B cell (primary cell): ENCODE measurements around the gene ZRANB3. TPM values are rescaled to one million over a fixed set of nuclear protein-coding genes. Genes with fewer than 3 reads are reported as not detected.

Experiments used
- ATAC-seq: fragments of 200-7000 bp; cut with Tn5 transposase; one replicate; pipeline ENCODE4 v1.10.0; 2021; ENCODE audit warnings: low read depth, mild to moderate bottlenecking, moderate number of reproducible peaks, moderate library complexity
- CTCF ChIA-PET: fragments of 350-600 bp; sonication (Branson Sonifier 250); formaldehyde crosslinking; loops from one replicate; lab custom pipeline; 2021; ENCODE audit warnings: antibody characterized with exemption, inconsistent platforms; lab: Charles Lee
- POLR2A ChIA-PET: fragments of 350-600 bp; sonication (Branson Sonifier 250); formaldehyde crosslinking; loops from one replicate; lab custom pipeline; 2021; ENCODE audit warnings: antibody characterized with exemption; lab: Charles Lee
- DNase-seq: peaks from one replicate; pipeline ENCODE4 v3.0.0; 2013
- H2AFZ ChIP-seq: 2 replicates; pipeline ENCODE4 v1.6.1; 2012; ENCODE audit warnings: mild to moderate bottlenecking, low read depth, low read length; ENCODE audit not compliant: insufficient read depth, poor library complexity, severe bottlenecking
- H3K27ac ChIP-seq, 2 donors: 1 replicate in 1 of 2; 2 replicates in 1 of 2; pipeline ENCODE4 v1.5.1; 2012 to 2013; ENCODE audit warnings: low read length in 2 of 2, mild to moderate bottlenecking in 2 of 2, moderate library complexity in 1 of 2
- H3K27me3 ChIP-seq, 4 experiments: fragments of 200-600 bp in 1 of 4; sonication (generic) in 1 of 4; replicated peaks in 1 of 4; 1 replicate in 2 of 4; 2 replicates in 2 of 4; pipeline versions ENCODE4 v1.6.1 to v1.7.0; 2013 to 2016; ENCODE audit warnings: low read length in 3 of 4, mild to moderate bottlenecking in 2 of 4, mixed read lengths in 1 of 4, moderate library complexity in 1 of 4; ENCODE audit not compliant: insufficient read depth in 4 of 4, control insufficient read depth in 3 of 4; ENCODE audit errors: control extremely low read depth in 1 of 4
- H3K36me3 ChIP-seq, 2 experiments: replicated peaks in 1 of 2; 1 replicate in 1 of 2; 2 replicates in 1 of 2; pipeline versions ENCODE4 v1.6.1 to v1.7.1; 2013; ENCODE audit warnings: low read length in 1 of 2; ENCODE audit not compliant: insufficient read depth in 2 of 2, control insufficient read depth in 1 of 2; ENCODE audit errors: control extremely low read depth in 1 of 2, extremely low read depth in 1 of 2
- H3K4me1 ChIP-seq, 2 donors: fragments of 200-600 bp in 1 of 2; sonication (generic) in 1 of 2; 1 replicate in 1 of 2; 2 replicates in 1 of 2; pipeline versions ENCODE4 v1.5.1 to v1.6.1; 2013 to 2017; ENCODE audit warnings: low read length in 2 of 2; ENCODE audit not compliant: control insufficient read depth in 2 of 2, insufficient read depth in 2 of 2
- H3K4me2 ChIP-seq: replicated peaks from 2 replicates; pipeline ENCODE3; 2012; ENCODE audit warnings: mild to moderate bottlenecking, low read depth, low read length; ENCODE audit not compliant: poor library complexity, severe bottlenecking
- H3K4me3 ChIP-seq, 5 experiments: fragments of 200-600 bp in 1 of 5; sonication (generic) in 1 of 5; 1 replicate in 3 of 5; 2 replicates in 2 of 5; pipeline versions ENCODE4 v1.5.1 to v1.7.0; 2011 to 2016; ENCODE audit warnings: low read length in 4 of 5, mild to moderate bottlenecking in 4 of 5, low read depth in 2 of 5, control low read depth in 1 of 5, moderate library complexity in 1 of 5; ENCODE audit not compliant: insufficient read depth in 1 of 5; ENCODE audit errors: control extremely low read depth in 1 of 5, extremely low read depth in 1 of 5
- H3K79me2 ChIP-seq: fragments of 200-600 bp; sonication (generic); one replicate; pipeline ENCODE4 v1.6.0; 2016; ENCODE audit warnings: low read length; ENCODE audit not compliant: control insufficient read depth, insufficient read depth
- H3K9ac ChIP-seq: fragments of 200-600 bp; sonication (generic); 2 replicates; pipeline ENCODE4 v1.6.1; 2017; ENCODE audit warnings: mild to moderate bottlenecking, low read length, moderate library complexity
- H3K9me3 ChIP-seq, 3 donors: one replicate each; pipeline versions ENCODE4 v1.6.1 to v1.7.1; 2013; ENCODE audit warnings: low read length in 2 of 3; ENCODE audit not compliant: control insufficient read depth in 2 of 3, insufficient read depth in 1 of 3; ENCODE audit errors: control extremely low read depth in 1 of 3
- H4K20me1 ChIP-seq: 2 replicates; pipeline ENCODE4 v1.6.0; 2012; ENCODE audit warnings: mild to moderate bottlenecking, low read length; ENCODE audit not compliant: insufficient read depth, control insufficient read depth, poor library complexity, severe bottlenecking
- H3K27ac Mint-ChIP-seq: one replicate; pipeline ENCODE4 v1.8.0; 2021; ENCODE audit warnings: mixed read lengths
- H3K27me3 Mint-ChIP-seq: one replicate; pipeline ENCODE4 v1.8.0; 2021; ENCODE audit warnings: mixed read lengths
- H3K4me1 Mint-ChIP-seq: one replicate; pipeline ENCODE4 v1.8.0; 2021; ENCODE audit warnings: mixed read lengths
- H3K4me3 Mint-ChIP-seq: one replicate; pipeline ENCODE4 v1.8.0; 2021; ENCODE audit warnings: mixed read lengths
- H3K9me3 Mint-ChIP-seq: one replicate; pipeline ENCODE4 v1.8.0; 2022; ENCODE audit warnings: mixed read lengths; ENCODE audit not compliant: insufficient read depth
- EZH2 ChIP-seq: IDR thresholded peaks from 2 replicates; pipeline ENCODE4 v1.6.1; 2012; ENCODE audit warnings: borderline replicate concordance, low read depth, mild to moderate bottlenecking, moderate library complexity, low read length; ENCODE audit not compliant: insufficient read depth, poor library complexity, severe bottlenecking
- WGBS: methylation state at CpG from one replicate; pipeline ENCODE4 v1.1.5; 2013; ENCODE audit warnings: missing lambda C conversion rate; ENCODE audit not compliant: insufficient coverage; 5-methylcytosine and 5-hydroxymethylcytosine counted together
- intact Hi-C: fragments of 100-400 bp; cut with micrococcal nuclease; formaldehyde crosslinking; loops from one replicate; pipeline ENCODE4 v1.10.0; 2022
- polyA plus RNA-seq: library from polyadenylated mRNA; depleted of rRNA; stranded (reverse); fragments of >200 nt; gene quantifications from 2 replicates; pipeline ENCODE4 v1.2.3, GENCODE V29; 2012
- total RNA-seq, 2 donors: library from RNA; stranded (reverse); fragments of 120-200 nt in 1 of 2; gene quantifications; 1 replicate in 1 of 2; 2 replicates in 1 of 2; pipeline versions ENCODE4 v1.2.3 to v1.2.4, GENCODE V29; 2013 to 2022
- TF ChIP-seq, protein P1 (sequence below): fragments of 200-600 bp; IDR thresholded peaks from one replicate; pipeline ENCODE4 v1.8.0; 2022; ENCODE audit warnings: antibody characterized with exemption, mild to moderate bottlenecking

ZRANB3 gene
- total and polyA plus RNA-seq, 2 donors (not counting 1 experiment from before 2014, with no cell fraction given): 2.4 to 9.8 TPM

DNA sequence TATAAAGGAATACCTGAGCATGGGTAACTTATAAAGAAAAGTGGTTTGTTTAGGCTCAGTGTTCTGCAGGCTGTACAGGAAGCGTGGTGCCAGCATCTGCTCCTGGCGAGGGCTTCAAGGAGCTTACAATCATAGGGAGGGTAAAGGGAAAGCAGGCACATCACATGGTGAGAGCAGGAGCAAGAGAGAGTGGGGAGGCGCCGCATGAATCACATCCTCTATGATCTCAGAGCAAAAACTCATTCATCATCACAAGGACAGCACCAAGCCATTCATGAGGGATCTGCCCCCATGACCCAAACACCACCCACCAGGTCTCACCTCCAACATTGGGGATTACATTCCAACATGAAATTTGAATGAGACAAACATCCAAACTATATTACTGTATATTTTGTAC, 32.8 kb upstream of the ZRANB3 start:
- POLR2A ChIA-PET: no interaction called here

DNA sequence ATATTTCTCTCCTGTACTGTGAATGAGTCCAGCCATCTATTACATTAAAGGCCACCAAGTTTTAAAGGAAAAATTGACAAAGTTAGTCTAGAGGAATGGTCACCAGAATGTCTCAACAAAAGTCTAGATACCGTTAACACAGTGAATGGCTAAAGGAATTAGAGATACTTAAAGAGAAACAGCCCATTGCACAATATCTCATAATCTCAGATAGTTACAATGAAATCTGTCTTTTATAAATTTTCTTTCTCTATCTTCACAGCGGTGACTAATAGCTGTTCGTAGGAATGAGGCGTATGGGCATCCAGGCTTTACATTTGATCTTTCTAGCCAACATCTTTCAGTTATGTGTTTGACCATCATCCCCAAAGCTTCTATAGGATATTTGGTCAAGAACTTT, 30.9 kb upstream of the ZRANB3 start:
- POLR2A ChIA-PET: no interaction called here
- Mint-ChIP-seq H3K4me1 (peaks cover 4% of the 10 kb centered on the region), H3K27ac (no peak overlapping the region), H3K9me3 (no peaks in the 10 kb centered on the region), H3K27me3 (no peaks in the 10 kb centered on the region), H3K4me3 (no peak overlapping the region)
- DNase-seq (no peak), ATAC-seq (no peak)
- CTCF ChIA-PET: no interaction called here
- peaks cover 18% of the 10 kb centered on the region for H3K79me2 ChIP-seq
- peaks cover 4% of the 10 kb centered on the region for H4K20me1 ChIP-seq
- no peak for TF ChIP-seq EZH2
- TF ChIP-seq, protein P1, sequence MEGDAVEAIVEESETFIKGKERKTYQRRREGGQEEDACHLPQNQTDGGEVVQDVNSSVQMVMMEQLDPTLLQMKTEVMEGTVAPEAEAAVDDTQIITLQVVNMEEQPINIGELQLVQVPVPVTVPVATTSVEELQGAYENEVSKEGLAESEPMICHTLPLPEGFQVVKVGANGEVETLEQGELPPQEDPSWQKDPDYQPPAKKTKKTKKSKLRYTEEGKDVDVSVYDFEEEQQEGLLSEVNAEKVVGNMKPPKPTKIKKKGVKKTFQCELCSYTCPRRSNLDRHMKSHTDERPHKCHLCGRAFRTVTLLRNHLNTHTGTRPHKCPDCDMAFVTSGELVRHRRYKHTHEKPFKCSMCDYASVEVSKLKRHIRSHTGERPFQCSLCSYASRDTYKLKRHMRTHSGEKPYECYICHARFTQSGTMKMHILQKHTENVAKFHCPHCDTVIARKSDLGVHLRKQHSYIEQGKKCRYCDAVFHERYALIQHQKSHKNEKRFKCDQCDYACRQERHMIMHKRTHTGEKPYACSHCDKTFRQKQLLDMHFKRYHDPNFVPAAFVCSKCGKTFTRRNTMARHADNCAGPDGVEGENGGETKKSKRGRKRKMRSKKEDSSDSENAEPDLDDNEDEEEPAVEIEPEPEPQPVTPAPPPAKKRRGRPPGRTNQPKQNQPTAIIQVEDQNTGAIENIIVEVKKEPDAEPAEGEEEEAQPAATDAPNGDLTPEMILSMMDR: no peak
- intact Hi-C loops: no loop called here
- H3K36me3 ChIP-seq: peaks cover 6 to 8% of the 10 kb centered on the region in 2 experiments
- H3K9ac ChIP-seq: no peak overlapping the region
- no peaks in the 10 kb centered on the region for H3K4me1 ChIP-seq
- H3K4me3 ChIP-seq: no peak overlapping the region
- no CpG with 5 or more reads among the region's 4 CpGs for WGBS
- H3K4me2 ChIP-seq: no peak overlapping the region
- no peak overlapping the region for H2AFZ ChIP-seq
- H3K27ac ChIP-seq: no peak overlapping the region
- H3K27me3 ChIP-seq: no peaks in the 10 kb centered on the region
- H3K9me3 ChIP-seq: peaks cover 0 to 1% (median 0%) of the 10 kb centered on the region in 3 donors

More for the DNA sequence above, 32.8 kb upstream of the ZRANB3 start:
- Mint-ChIP-seq H3K9me3 (no peaks in the 10 kb centered on the region), H3K4me3 (no peak overlapping the region), H3K27ac (no peak overlapping the region), H3K27me3 (no peaks in the 10 kb centered on the region), H3K4me1 (no peaks in the 10 kb centered on the region)
- H3K79me2 ChIP-seq: peaks cover 14% of the 10 kb centered on the region
- H3K9ac ChIP-seq: no peak overlapping the region
- H3K36me3 ChIP-seq: peaks cover 6 to 11% of the 10 kb centered on the region in 2 experiments
- no peak for DNase-seq
- WGBS: 100% methylated on average over 2 of the region's 4 CpGs
- no peak for ATAC-seq
- no peaks in the 10 kb centered on the region for H3K27me3 ChIP-seq
- H3K4me3 ChIP-seq: no peak overlapping the region
- peaks cover 4% of the 10 kb centered on the region for H4K20me1 ChIP-seq
- CTCF ChIA-PET: no interaction called here
- intact Hi-C loops: no loop called here
- no peak overlapping the region for H2AFZ ChIP-seq
- H3K27ac ChIP-seq: no peak overlapping the region
- H3K9me3 ChIP-seq: peaks cover 0 to 1% (median 0%) of the 10 kb centered on the region in 3 donors
- no peak overlapping the region for H3K4me2 ChIP-seq
- TF ChIP-seq, protein P1: no peak
- no peak for TF ChIP-seq EZH2
- H3K4me1 ChIP-seq: no peaks in the 10 kb centered on the region
